Activated CD4-positive, alpha-beta T cell treated with anti-CD3 and anti-CD28 coated beads for 36 hours (primary cell): ENCODE measurements around the gene RFT1. TPM values are rescaled to one million over a fixed set of nuclear protein-coding genes. Genes with fewer than 3 reads are reported as not detected.

ENCODE experiments used
- ATAC-seq: fragments of 200-7000 bp; cut with Tn5 transposase; one replicate; pipeline ENCODE4 v1.10.0; 2021; ENCODE audit warnings: mild to moderate bottlenecking, moderate library complexity
- CTCF ChIA-PET: fragments of 350-600 bp; sonication (Branson Sonifier 250); formaldehyde crosslinking; loops from one replicate; lab custom pipeline; 2021; ENCODE audit warnings: antibody characterized with exemption; lab: Charles Lee
- POLR2A ChIA-PET: fragments of 350-600 bp; sonication (Branson Sonifier 250); formaldehyde crosslinking; loops from one replicate; lab custom pipeline; 2021; ENCODE audit warnings: antibody characterized with exemption, inconsistent platforms; lab: Charles Lee
- DNase-seq: peaks from one replicate; pipeline ENCODE4 v3.0.0-alpha.2; 2020
- H3K27ac Mint-ChIP-seq: one replicate; pipeline ENCODE4 v1.8.0; 2021; ENCODE audit warnings: mixed read lengths
- H3K27me3 Mint-ChIP-seq: one replicate; pipeline ENCODE4 v1.8.0; 2021; ENCODE audit warnings: mixed read lengths
- H3K36me3 Mint-ChIP-seq: one replicate; pipeline ENCODE4 v1.8.0; 2021; ENCODE audit warnings: low read depth, mixed read lengths
- H3K4me1 Mint-ChIP-seq: one replicate; pipeline ENCODE4 v1.8.0; 2021; ENCODE audit warnings: mixed read lengths
- H3K4me3 Mint-ChIP-seq: one replicate; pipeline ENCODE4 v1.8.0; 2021; ENCODE audit warnings: mild to moderate bottlenecking, moderate library complexity, mixed read lengths
- H3K9me3 Mint-ChIP-seq: one replicate; pipeline ENCODE4 v1.8.0; 2021; ENCODE audit warnings: low read depth, mixed read lengths
- intact Hi-C, 2 experiments: fragments of 100-400 bp; cut with DNase I in 1 of 2; cut with micrococcal nuclease in 1 of 2; formaldehyde crosslinking; loops; one replicate each; pipeline versions ENCODE4 v1.14.2 to v1.15.1; 2022 to 2024; cut with DNase I, micrococcal nuclease
- total RNA-seq, 2 experiments: library from RNA; stranded (reverse); gene quantifications; one replicate each; pipeline ENCODE4 v1.2.3, GENCODE V29; 2021

The RFT1 gene, protein sequence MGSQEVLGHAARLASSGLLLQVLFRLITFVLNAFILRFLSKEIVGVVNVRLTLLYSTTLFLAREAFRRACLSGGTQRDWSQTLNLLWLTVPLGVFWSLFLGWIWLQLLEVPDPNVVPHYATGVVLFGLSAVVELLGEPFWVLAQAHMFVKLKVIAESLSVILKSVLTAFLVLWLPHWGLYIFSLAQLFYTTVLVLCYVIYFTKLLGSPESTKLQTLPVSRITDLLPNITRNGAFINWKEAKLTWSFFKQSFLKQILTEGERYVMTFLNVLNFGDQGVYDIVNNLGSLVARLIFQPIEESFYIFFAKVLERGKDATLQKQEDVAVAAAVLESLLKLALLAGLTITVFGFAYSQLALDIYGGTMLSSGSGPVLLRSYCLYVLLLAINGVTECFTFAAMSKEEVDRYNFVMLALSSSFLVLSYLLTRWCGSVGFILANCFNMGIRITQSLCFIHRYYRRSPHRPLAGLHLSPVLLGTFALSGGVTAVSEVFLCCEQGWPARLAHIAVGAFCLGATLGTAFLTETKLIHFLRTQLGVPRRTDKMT
- total RNA-seq = 10 to 100 TPM; 39.8 to 49.0 TPM

DNA sequence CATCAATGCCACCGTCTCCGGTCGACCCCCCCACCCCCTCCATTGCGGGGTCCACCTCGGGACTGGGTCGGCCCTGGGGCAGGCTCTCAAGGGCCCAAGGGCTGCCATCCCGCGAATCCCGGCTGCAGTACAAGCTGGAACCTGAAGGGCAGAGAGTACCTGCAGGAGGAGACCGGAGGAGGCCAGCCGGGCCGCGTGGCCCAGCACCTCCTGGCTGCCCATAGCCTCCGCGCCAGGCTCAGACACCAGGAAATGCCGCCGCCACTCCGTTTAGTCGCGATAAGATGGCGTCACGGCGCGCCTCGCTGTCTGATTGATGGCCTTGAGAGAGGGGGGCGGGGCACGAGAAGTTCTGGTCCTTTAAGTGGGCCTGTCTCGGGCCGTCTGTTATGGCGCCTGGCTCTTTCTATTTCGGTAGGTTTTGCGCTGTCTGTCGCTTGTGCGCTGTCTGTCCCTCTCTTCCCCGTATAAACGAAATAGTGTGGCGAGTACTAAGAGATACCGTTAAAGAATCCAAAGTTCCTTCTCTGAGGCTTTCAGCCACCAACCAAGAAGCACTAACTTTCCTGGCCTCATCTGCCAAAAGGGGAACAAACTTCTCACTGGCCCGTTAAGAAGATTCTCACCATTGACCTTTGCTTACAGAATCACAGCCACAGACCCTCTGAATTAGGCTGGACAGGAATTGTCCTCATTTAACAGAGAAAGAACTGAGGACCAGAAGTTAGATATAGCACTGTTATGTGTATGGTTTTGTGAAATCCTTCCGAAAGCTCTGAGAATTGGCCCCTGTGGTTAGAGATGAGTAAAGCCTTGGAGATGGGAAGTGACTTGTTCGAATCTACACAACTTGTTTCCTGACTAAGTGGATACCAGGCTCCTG lies at the start of gene RFT1:
TSS of gene RFT1 (minus strand) at position 257 of the 883 bp plus-strand sequence. CDS start at position 222, 35 bp downstream.
- peak within 1 kb of the TSS; percentile 98 for H3K4me3 Mint-ChIP-seq
- peak; percentile 99 for DNase-seq
- peak within 1 kb of the TSS; percentile 95 for H3K27ac Mint-ChIP-seq
- ChIA-PET CTCF (interaction anchor here (0.7 to 5.9 kb wide), 9 partner anchors 11 to 66 kb away, joined by 3 to 38 read pairs (median 4); no protein-coding TSS in a partner anchor), POLR2A (interaction anchor here (0.6 to 0.7 kb wide), 2 partner anchors 18 to 21 kb away, joined by 3 read pairs; no protein-coding TSS in a partner anchor)
- peak; percentile 93 for ATAC-seq
- H3K27me3 Mint-ChIP-seq = no peaks in the 10 kb centered on the region
- no peaks in the 10 kb centered on the region for H3K9me3 Mint-ChIP-seq
- intact Hi-C loops = loop anchor here (1.0 to 10.0 kb wide), 9 partner anchors 16 to 754 kb away; partner anchors contain the start of genes PRKCD (in 2 of the 2), ACTR8 (in 1 of the 2), DCP1A (in 1 of the 2) and STIMATE (in 1 of the 2)
- H3K4me1 Mint-ChIP-seq = peaks cover 22% of the 10 kb centered on the region
- H3K36me3 Mint-ChIP-seq = peaks cover 13% of the 10 kb centered on the region

DNA sequence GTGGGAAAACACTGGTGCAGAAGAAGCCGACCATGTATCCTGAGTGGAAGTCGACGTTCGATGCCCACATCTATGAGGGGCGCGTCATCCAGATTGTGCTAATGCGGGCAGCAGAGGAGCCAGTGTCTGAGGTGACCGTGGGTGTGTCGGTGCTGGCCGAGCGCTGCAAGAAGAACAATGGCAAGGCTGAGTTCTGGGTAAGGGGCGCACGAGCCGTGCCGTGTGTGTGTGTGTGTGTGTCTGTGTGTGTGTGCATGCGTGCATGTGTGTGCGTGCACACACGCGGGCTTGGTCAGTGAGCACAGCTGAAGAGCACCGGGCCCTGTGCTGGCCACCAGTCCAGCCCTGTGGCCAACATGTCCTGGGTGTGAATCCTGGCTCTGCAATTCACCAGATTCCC lies 49.3 kb upstream of the RFT1 start:
- no peaks in the 10 kb centered on the region for H3K27me3 Mint-ChIP-seq
- H3K36me3 Mint-ChIP-seq = peaks cover 13% of the 10 kb centered on the region
- ChIA-PET CTCF (no interaction called here), POLR2A (no interaction called here)
- H3K4me3 Mint-ChIP-seq = no peak overlapping the region
- ATAC-seq = no peak
- H3K9me3 Mint-ChIP-seq = no peaks in the 10 kb centered on the region
- no peak overlapping the region for H3K27ac Mint-ChIP-seq
- no peaks in the 10 kb centered on the region for H3K4me1 Mint-ChIP-seq
- no peak for DNase-seq
- intact Hi-C loops = no loop called here

DNA sequence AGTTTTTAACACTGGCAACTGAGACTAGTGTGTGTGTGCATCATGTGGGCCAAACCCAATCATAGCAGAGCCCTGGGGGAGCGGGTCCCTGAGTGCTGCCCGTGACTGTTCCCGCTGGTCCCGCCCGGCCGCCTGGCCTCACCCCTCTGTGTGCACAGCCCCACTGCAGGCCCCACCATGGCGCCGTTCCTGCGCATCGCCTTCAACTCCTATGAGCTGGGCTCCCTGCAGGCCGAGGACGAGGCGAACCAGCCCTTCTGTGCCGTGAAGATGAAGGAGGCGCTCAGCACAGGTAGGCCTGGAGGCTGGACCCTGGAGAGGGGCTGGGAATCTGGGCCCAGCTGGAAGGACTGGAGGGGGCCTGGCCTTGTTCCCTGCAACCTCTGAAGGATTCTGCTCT lies 48.0 kb upstream of the RFT1 start:
- Mint-ChIP-seq H3K4me3 (no peak overlapping the region), H3K27ac (no peak overlapping the region), H3K27me3 (no peaks in the 10 kb centered on the region), H3K36me3 (peaks cover 17% of the 10 kb centered on the region), H3K9me3 (no peaks in the 10 kb centered on the region), H3K4me1 (no peaks in the 10 kb centered on the region)
- no peak for DNase-seq
- ChIA-PET CTCF (no interaction called here), POLR2A (no interaction called here)
- no peak for ATAC-seq
- intact Hi-C loops = no loop called here

DNA sequence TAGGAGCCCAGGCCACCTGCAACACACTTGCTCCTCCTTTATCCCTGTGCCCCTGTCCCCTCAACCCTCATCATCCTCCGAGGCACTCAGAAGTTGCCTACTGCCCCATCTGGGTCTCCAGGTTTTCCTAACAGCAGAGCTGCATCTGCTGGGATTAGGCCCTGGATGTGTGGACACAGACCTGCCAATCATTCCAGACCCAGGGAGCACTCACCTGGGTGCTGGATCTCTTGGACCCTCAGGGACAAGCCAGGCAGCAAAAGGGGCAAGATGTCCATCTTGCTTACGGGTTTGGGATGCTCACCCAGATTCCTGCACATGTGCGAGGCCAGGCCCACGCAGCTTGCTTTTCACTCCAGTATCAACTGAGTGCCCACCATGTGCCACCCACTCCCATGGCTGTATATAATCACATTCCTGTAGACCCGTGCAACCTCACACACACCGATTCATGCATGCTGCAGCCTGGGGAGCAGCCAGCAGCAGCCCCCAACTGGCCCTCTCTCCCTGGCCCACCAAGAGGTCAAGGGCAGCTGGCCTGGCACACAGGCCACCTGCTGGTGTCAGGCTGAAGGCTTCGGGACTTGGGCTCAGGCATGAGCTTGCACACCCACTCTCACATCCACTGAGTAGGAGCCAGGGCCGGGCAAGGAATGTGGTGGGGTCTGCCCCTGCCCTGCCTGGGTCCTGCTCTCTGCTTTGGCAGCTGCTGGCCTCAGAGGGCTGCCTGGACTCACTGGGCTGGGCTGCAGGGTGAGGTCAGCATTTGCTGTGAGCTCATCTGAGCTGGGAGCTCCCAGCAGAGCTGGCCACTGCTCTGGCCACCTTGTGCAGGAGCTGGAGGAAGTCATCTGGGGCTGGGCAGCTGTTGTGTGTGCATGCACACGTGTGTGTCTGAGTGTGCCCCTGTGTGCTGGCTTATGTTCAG lies 45.6 kb upstream of the RFT1 start:
- no peak overlapping the region for H3K27ac Mint-ChIP-seq
- H3K9me3 Mint-ChIP-seq = no peaks in the 10 kb centered on the region
- no peaks in the 10 kb centered on the region for H3K27me3 Mint-ChIP-seq
- intact Hi-C loops = no loop called here
- POLR2A ChIA-PET = no interaction called here
- H3K36me3 Mint-ChIP-seq = peaks cover 17% of the 10 kb centered on the region
- no peak overlapping the region for H3K4me3 Mint-ChIP-seq
- CTCF ChIA-PET = interaction anchor here (0.7 to 0.8 kb wide), 2 partner anchors 9 to 36 kb away, joined by 3 read pairs; no protein-coding TSS in a partner anchor
- ATAC-seq (no peak), DNase-seq (no peak)
- peaks cover 3% of the 10 kb centered on the region for H3K4me1 Mint-ChIP-seq

DNA sequence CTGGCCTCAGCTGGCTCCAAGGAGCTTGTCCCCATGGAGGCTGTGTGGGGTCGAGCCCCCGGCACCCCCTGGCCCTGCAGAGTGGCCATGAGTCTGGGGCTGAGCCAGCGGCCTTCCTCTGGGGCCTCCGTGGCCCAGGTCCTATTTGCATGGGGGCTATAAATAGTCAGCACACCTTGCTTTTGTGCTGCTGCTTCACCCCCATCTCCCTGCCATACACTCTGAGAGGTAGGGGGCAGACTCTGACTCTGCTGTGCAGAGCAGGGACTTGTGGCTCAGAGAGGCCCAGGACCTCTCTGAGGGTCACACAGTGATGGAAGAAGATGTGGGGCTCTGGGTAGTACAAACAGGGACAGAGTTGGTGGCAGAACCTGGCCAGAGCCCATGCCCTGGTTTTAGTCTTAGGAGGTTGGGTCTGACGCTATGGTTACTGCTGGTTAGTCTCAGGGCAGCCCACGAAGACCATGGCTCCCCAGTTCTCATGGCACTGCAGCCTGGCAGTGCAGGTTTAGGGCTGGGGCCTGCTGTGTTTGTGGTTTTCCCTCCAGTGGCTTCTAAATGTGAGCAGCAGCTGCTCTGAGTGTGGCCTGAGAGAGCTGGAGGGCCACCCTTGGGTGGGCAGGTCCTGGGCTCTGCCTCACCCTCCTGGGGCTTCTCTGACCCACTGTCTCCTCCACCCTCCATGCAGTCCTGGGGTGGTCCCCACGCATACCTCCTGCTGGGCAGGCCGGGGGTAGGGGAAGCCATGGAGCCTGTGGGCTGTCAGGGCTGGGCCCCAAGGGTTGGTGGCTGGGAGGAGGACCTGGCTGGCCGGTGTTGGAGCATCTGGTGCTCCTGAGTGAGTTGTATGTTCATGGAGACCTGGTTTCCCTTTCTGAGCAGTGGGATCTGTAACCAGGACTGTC lies 44.4 kb upstream of the RFT1 start:
- no peak for ATAC-seq
- Mint-ChIP-seq H3K9me3 (no peaks in the 10 kb centered on the region), H3K27me3 (no peaks in the 10 kb centered on the region), H3K4me1 (peaks cover 15% of the 10 kb centered on the region), H3K27ac (no peak overlapping the region), H3K4me3 (no peak overlapping the region), H3K36me3 (peaks cover 11% of the 10 kb centered on the region)
- POLR2A ChIA-PET = interaction anchor here (0.8 kb wide), 1 partner anchor 376 kb away, joined by 4 read pairs; no protein-coding TSS in a partner anchor
- intact Hi-C loops = no loop called here
- no peak for DNase-seq
- CTCF ChIA-PET = interaction anchor here (0.9 kb wide), 1 partner anchor 22 kb away, joined by 3 read pairs; no protein-coding TSS in a partner anchor

DNA sequence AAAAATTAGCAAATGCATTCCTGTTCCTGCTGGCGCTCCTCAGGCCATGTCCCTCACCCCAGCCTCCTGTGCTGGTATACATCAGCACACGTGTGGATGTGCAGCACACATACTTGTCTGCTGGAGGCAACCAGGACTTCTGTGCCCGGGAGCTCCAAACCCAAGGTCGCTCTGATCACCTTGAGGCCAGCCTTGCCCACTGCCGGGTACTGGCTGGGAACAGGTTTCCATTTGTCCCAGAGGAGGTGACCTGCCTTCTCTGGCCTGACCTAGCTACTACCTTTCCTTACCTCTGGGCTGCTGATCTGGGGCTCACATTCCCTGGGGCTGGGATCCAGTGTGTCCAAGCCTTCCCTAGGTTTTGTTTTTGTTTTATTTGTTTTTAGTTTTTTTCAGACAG lies 42.9 kb upstream of the RFT1 start:
- no peaks in the 10 kb centered on the region for H3K9me3 Mint-ChIP-seq
- ChIA-PET POLR2A (no interaction called here), CTCF (interaction anchor here (1.3 kb wide), 1 partner anchor 62 kb away, joined by 4 read pairs; no protein-coding TSS in a partner anchor)
- ATAC-seq (no peak), DNase-seq (no peak)
- intact Hi-C loops = no loop called here
- H3K4me1 Mint-ChIP-seq = peaks cover 26% of the 10 kb centered on the region
- H3K27ac Mint-ChIP-seq = no peak overlapping the region
- no peaks in the 10 kb centered on the region for H3K27me3 Mint-ChIP-seq
- no peak overlapping the region for H3K4me3 Mint-ChIP-seq
- peaks cover 4% of the 10 kb centered on the region for H3K36me3 Mint-ChIP-seq

DNA sequence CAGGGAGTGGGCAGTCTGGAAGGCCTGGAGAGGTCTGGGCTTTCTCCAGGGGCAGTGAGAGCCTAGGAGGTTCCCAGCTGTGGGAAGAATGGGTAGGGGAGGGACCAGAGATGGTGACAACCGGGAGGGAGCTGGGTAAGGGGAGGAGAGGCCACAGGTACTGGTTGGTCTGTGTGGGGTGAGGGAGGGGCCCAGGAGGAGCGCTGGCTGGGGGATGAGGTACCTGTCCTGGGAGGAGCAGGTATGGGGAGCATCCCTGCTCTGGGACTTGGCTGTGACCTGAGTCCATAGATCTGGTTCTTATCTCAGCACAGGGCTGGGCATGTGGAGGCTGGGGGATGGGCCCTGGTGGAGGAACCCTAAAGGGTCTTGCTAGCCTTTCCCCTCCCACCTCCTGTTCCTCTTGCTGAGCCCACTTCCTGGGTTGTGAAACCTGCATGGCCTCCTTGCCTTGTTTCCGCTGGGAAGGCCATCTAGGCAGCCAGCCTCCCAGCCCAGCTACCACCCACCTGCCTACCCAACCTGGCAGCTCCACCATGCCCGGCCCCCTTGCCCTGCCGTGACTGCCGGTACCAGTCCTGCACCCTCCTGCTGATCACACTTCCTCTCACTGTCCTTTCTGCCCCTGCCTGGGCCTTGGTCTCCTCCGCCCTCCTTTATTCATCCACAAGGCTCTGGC lies 41.7 kb upstream of the RFT1 start:
- no peaks in the 10 kb centered on the region for H3K9me3 Mint-ChIP-seq
- H3K4me1 Mint-ChIP-seq = peaks cover 26% of the 10 kb centered on the region
- ChIA-PET POLR2A (no interaction called here), CTCF (interaction anchor here (0.6 to 1.0 kb wide), 2 partner anchors 19 to 68 kb away, joined by 3 read pairs; no protein-coding TSS in a partner anchor)
- intact Hi-C loops = no loop called here
- no peaks in the 10 kb centered on the region for H3K27me3 Mint-ChIP-seq
- no peak overlapping the region for H3K4me3 Mint-ChIP-seq
- ATAC-seq = no peak
- DNase-seq = no peak
- no peak overlapping the region for H3K27ac Mint-ChIP-seq
- peaks cover 4% of the 10 kb centered on the region for H3K36me3 Mint-ChIP-seq

DNA sequence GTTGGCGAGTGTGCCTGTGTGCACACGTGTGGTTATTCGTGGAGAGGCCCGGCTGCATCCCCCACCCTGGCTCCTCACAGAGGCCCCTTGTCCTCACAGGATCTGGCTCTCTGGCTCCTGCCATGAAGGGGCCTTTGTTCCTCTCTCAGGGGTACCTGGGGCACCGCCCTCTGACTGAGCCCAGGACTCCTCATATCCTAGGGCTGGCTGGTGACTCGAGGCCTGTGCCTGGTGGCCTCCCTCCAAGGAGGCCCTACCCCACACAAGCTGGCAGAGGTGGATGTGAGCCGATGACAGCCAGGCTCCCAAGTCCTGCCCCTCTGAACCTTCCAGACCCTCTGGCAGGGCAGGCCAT lies 40.8 kb upstream of the RFT1 start:
- ChIA-PET CTCF (interaction anchor here (1.0 kb wide), 1 partner anchor 67 kb away, joined by 3 read pairs; no protein-coding TSS in a partner anchor), POLR2A (no interaction called here)
- H3K27me3 Mint-ChIP-seq = no peaks in the 10 kb centered on the region
- peaks cover 4% of the 10 kb centered on the region for H3K36me3 Mint-ChIP-seq
- no peak overlapping the region for H3K27ac Mint-ChIP-seq
- DNase-seq (no peak), ATAC-seq (no peak)
- intact Hi-C loops = no loop called here
- H3K4me3 Mint-ChIP-seq = no peak overlapping the region
- H3K9me3 Mint-ChIP-seq = no peaks in the 10 kb centered on the region
- peaks cover 26% of the 10 kb centered on the region for H3K4me1 Mint-ChIP-seq

DNA sequence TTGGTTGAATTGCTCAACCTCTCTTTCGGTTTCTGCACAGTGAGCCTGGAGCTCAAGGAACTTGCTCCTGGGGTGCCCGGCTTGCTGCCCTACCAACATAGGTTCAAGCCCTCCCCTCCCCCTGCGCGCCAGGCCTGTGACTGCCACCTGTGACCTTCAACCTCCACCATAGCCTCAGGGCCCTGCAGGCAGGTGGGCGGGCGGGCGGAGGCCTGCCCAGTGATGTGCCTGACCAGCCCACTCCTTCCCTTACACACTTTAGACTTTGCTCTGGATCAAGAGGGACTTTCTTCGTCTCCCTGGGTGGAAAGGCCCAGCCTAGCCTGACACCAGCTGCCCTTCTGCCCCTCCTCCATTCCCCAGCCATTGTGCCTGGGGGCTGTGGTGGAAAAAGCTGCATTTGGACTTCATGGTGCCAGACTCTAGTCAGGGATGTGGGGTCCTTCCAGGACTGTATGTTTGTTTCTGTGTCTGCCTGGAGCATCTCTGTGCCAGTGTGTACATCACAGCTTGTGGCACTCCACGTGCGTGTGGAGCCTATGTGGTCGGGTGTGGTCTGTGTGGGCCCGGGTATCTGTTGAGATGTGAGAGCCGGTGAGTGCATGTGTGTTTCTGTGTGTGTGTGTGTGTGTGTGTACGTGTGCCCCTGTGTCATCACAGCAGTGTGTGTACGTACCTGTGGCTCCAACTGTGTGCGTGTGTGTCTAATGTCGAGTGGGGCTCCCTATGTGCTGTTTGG lies 40.3 kb upstream of the RFT1 start:
- peaks cover 26% of the 10 kb centered on the region for H3K4me1 Mint-ChIP-seq
- H3K4me3 Mint-ChIP-seq = no peak overlapping the region
- H3K9me3 Mint-ChIP-seq = no peaks in the 10 kb centered on the region
- H3K27me3 Mint-ChIP-seq = no peaks in the 10 kb centered on the region
- ChIA-PET CTCF (interaction anchor here (0.7 to 2.2 kb wide), 5 partner anchors 11 to 58 kb away, joined by 3 to 12 read pairs (median 3); no protein-coding TSS in a partner anchor), POLR2A (no interaction called here)
- DNase-seq (peak; percentile 53), ATAC-seq (peak; percentile 75)
- intact Hi-C loops = no loop called here
- H3K36me3 Mint-ChIP-seq = peaks cover 4% of the 10 kb centered on the region
- no peak overlapping the region for H3K27ac Mint-ChIP-seq
